HL-60/S4 (cell line): Measurements from ENCODE around the gene TMEM92.
"Not testable (repeated sequence)": the region's sequence is repeated elsewhere in the genome, so short reads cannot be mapped to it uniquely, and the experiment has no call there.

Experiments used
- in situ Hi-C: fragments of 300-500 bp; cut with MboI; formaldehyde crosslinking; loops from 2 replicates; pipeline ENCODE4 v1.14.3; 2022; ENCODE audit warnings: low sequenced_read_pairs

Gene TMEM92

GRCh38 chr17:50297407-50297865, 23.2 kb downstream of the TMEM92 start:
- in situ Hi-C loops = loop anchor here (25.0 kb wide), 1 partner anchor 110 kb away; no protein-coding TSS in a partner anchor

- in situ Hi-C loops = loop anchor here (25.0 kb wide), 1 partner anchor 111 kb away; no protein-coding TSS in a partner anchor
Observed at GRCh38 chr17:50298018-50298417, 23.8 kb downstream of the TMEM92 start.

- in situ Hi-C loops = loop anchor here (25.0 kb wide), 1 partner anchor 112 kb away; no protein-coding TSS in a partner anchor
Observed at GRCh38 chr17:50299776-50300175, 25.5 kb downstream of the TMEM92 start.

- in situ Hi-C loops = not testable (repeated sequence)
Observed at GRCh38 chr17:50300824-50301223, 26.6 kb downstream of the TMEM92 start.

GRCh38 chr17:50301891-50302584, 27.8 kb downstream of the TMEM92 start:
- in situ Hi-C loops = no loop called here

- in situ Hi-C loops = no loop called here
Observed at GRCh38 chr17:50303051-50303450, 28.8 kb downstream of the TMEM92 start.

- in situ Hi-C loops = no loop called here
Observed at GRCh38 chr17:50303596-50303995, 29.3 kb downstream of the TMEM92 start.

GRCh38 chr17:50304781-50305404, 30.6 kb downstream of the TMEM92 start:
- in situ Hi-C loops = no loop called here

GRCh38 chr17:50307654-50308053, 33.4 kb downstream of the TMEM92 start:
- in situ Hi-C loops = no loop called here

- in situ Hi-C loops = no loop called here
Observed at GRCh38 chr17:50308666-50309065, 34.4 kb downstream of the TMEM92 start.

GRCh38 chr17:50310455-50311111, 36.3 kb downstream of the TMEM92 start:
- in situ Hi-C loops = no loop called here

GRCh38 chr17:50311112-50311460, 36.8 kb downstream of the TMEM92 start:
- in situ Hi-C loops = no loop called here

- in situ Hi-C loops = no loop called here
Observed at GRCh38 chr17:50311483-50311882, 37.2 kb downstream of the TMEM92 start.

GRCh38 chr17:50312308-50312707, 38.0 kb downstream of the TMEM92 start:
- in situ Hi-C loops = no loop called here

- in situ Hi-C loops = no loop called here
Observed at GRCh38 chr17:50314456-50315011, 40.3 kb downstream of the TMEM92 start.

GRCh38 chr17:50316016-50316587, 41.8 kb downstream of the TMEM92 start:
- in situ Hi-C loops = no loop called here

GRCh38 chr17:50316660-50317059, 42.4 kb downstream of the TMEM92 start:
- in situ Hi-C loops = not testable (repeated sequence)

GRCh38 chr17:50317121-50317520, 42.9 kb downstream of the TMEM92 start:
- in situ Hi-C loops = no loop called here

- in situ Hi-C loops = no loop called here
Observed at GRCh38 chr17:50318501-50319285, 44.4 kb downstream of the TMEM92 start.

- in situ Hi-C loops = no loop called here
Observed at GRCh38 chr17:50319306-50320004, 45.2 kb downstream of the TMEM92 start.
